BE2C (cell line): ENCODE measurements around the gene ACOX1.

Experiments
- DNase-seq: peaks from one replicate; pipeline ENCODE4 v3.0.0-alpha.2; 2020
- H3K27me3 ChIP-seq: fragments of 250-450 bp; sonication (Bioruptor Pico); 2 replicates; pipeline ENCODE4 v1.5.1; 2020; ENCODE audit warnings: mild to moderate bottlenecking
- H3K36me3 ChIP-seq: fragments of 250-450 bp; sonication (Bioruptor Pico); 2 replicates; pipeline ENCODE4 v1.5.1; 2020; ENCODE audit warnings: mild to moderate bottlenecking
- H3K4me1 ChIP-seq: fragments of 250-450 bp; sonication (Bioruptor Pico); 2 replicates; pipeline ENCODE4 v1.5.1; 2020
- H3K4me3 ChIP-seq: 2 replicates; pipeline ENCODE4 v1.5.1; 2011; ENCODE audit warnings: low read depth, low read length
- H3K9me3 ChIP-seq: fragments of 250-450 bp; sonication (Bioruptor Pico); 2 replicates; pipeline ENCODE4 v1.5.1; 2020
- TF ChIP-seq, protein P1 (sequence below): IDR thresholded peaks from 2 replicates; pipeline ENCODE4 v1.5.1; 2012; ENCODE audit warnings: mild to moderate bottlenecking, low read depth, low read length

ACOX1 gene

DNA sequence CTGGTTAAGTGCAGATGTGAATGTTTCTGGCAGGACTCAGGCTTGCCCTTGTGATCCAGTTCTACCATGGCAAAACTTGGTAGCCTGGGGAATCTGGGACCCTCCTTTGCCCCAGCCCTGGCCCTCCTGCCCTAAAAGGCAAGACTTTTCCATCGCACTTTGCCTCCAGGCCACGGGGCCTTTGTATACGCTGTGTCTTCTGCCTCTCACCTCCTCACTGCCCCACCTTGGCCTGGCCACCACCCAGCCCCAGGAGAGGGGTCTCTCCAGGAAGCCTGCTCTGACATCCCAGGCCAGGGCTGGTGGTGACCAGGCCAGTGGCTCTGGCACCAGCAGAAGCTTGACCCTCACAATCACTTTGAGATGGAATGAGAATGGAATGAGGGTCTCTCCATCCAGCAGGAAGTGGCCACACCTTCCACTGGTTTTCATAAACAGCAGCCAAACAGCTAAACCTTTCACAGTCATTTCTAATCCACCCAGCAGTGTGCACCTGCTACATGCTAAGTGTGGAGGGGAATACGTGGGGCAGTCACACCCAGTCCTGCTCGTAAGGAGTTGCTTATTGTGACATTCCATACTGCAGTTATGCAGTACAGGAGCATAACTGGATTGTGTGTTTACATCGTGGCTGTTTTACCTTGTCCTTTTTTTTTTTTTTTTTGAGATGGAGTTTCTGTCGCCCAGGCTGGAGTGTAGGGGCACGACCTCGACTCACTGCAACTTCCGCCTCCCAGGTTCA, 72.7 kb downstream of the ACOX1 start:
- TF ChIP-seq, protein P1, sequence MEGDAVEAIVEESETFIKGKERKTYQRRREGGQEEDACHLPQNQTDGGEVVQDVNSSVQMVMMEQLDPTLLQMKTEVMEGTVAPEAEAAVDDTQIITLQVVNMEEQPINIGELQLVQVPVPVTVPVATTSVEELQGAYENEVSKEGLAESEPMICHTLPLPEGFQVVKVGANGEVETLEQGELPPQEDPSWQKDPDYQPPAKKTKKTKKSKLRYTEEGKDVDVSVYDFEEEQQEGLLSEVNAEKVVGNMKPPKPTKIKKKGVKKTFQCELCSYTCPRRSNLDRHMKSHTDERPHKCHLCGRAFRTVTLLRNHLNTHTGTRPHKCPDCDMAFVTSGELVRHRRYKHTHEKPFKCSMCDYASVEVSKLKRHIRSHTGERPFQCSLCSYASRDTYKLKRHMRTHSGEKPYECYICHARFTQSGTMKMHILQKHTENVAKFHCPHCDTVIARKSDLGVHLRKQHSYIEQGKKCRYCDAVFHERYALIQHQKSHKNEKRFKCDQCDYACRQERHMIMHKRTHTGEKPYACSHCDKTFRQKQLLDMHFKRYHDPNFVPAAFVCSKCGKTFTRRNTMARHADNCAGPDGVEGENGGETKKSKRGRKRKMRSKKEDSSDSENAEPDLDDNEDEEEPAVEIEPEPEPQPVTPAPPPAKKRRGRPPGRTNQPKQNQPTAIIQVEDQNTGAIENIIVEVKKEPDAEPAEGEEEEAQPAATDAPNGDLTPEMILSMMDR = no peak
- H3K9me3 ChIP-seq = no peaks in the 10 kb centered on the region

DNA sequence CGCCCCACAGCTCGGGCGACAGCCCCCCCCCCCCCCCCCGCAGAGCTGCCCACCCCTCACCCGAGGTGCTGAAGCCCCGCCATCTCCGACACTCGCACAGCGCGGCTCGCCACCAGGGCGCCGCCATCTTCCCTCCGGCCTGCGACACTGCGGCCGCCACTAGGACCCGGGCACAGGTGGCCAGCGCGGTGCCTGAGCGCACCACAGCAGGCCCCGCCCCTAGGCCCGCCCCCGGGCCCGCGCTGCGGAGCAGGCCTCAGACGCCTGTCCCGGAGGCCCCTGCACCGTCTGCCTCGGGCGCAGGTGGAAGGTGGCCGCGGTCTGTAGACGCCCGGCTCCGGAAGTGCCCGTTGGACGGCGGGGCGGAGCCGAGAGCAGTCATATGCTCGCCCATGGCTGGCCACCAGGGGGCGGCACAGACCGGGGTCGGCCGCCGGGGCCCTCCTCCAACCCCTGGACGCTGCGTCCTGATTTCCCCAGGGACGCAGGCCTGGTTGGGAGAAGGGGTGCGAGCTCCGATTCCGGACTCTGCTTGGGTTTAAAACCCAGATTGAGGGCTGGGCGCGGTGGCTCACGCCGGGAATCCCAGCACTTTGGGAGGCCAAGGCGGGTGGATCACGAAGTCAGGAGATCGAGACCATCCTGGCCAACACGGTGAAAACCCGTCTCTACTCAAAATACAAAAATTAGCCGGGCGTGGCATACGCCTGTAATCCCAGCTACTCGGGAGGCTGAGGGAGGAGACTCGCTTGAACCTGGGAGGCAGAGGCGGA, 74.0 kb downstream of the ACOX1 start, which contains the start of gene MRPL38:
Gene MRPL38 (minus strand): TSS at position 136 of the 773 bp plus-strand sequence. CDS start 9 bp downstream, at position 127.
- TF ChIP-seq, protein P1 = peak; percentile 84
- peak; percentile 98 for DNase-seq
- H3K4me1 ChIP-seq = peaks cover 8% of the 10 kb centered on the region
- H3K36me3 ChIP-seq = peaks cover 17% of the 10 kb centered on the region
- H3K9me3 ChIP-seq = no peaks in the 10 kb centered on the region
- peak within 1 kb of the TSS; percentile 91 for H3K4me3 ChIP-seq
- no peaks in the 10 kb centered on the region for H3K27me3 ChIP-seq

More for the DNA sequence above, 72.7 kb downstream of the ACOX1 start:
- Histone ChIP-seq H3K4me1 (peaks cover 14% of the 10 kb centered on the region), H3K27me3 (no peaks in the 10 kb centered on the region), H3K4me3 (no peak overlapping the region), H3K36me3 (peaks cover 7% of the 10 kb centered on the region)
- no peak for DNase-seq

DNA sequence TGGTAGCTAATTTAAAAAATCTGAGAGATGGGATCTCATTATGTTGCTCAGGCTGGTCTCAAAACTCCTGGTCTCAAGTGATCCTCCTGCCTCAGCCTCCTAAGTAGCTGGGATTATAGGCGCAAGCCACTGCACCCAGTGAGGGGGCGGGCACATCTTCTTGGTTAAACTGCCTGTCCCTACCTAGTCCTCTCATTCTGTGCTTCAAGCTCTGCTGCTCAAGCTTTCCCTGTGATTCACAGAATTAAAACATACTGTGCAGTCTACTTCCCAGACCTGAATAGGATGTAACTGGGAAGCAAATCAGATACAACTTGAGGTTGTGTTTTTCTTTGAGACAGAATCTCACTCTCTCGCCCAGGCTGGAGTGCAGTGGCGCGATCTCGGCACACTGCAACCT, 76.6 kb downstream of the ACOX1 start:
- peaks cover 41% of the 10 kb centered on the region for H3K36me3 ChIP-seq
- TF ChIP-seq, protein P1 = no peak
- DNase-seq = no peak

DNA sequence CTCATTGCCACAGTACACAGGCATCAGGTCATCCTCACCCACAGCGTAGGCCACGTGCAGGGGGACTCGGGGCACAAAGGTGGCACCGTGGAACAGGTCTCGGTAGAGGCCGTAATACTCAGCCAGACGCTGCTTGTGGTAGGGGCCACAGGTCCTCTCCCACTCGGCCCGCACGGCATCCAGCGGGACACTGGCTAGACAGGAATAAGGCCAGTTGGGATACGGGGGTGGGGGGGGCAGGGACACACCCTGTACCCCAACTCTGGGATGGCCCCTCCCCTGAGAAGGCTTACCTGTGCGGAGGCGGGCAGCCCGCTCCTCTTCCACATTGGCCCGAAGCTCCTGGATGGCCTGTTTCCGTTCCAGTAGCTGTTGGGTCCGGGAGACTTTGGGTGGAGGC, 77.2 kb downstream of the ACOX1 start:
- TF ChIP-seq, protein P1 = no peak
- Histone ChIP-seq H3K4me3 (no peak overlapping the region), H3K4me1 (peaks cover 4% of the 10 kb centered on the region; the same call in 1 of the 2 replicates), H3K27me3 (no peaks in the 10 kb centered on the region), H3K9me3 (no peaks in the 10 kb centered on the region), H3K36me3 (peaks cover 43% of the 10 kb centered on the region)
- DNase-seq = no peak

More for the DNA sequence above, 76.6 kb downstream of the ACOX1 start:
- Histone ChIP-seq H3K4me3 (no peak overlapping the region), H3K9me3 (no peaks in the 10 kb centered on the region), H3K4me1 (no peaks in the 10 kb centered on the region), H3K27me3 (no peaks in the 10 kb centered on the region)

DNA sequence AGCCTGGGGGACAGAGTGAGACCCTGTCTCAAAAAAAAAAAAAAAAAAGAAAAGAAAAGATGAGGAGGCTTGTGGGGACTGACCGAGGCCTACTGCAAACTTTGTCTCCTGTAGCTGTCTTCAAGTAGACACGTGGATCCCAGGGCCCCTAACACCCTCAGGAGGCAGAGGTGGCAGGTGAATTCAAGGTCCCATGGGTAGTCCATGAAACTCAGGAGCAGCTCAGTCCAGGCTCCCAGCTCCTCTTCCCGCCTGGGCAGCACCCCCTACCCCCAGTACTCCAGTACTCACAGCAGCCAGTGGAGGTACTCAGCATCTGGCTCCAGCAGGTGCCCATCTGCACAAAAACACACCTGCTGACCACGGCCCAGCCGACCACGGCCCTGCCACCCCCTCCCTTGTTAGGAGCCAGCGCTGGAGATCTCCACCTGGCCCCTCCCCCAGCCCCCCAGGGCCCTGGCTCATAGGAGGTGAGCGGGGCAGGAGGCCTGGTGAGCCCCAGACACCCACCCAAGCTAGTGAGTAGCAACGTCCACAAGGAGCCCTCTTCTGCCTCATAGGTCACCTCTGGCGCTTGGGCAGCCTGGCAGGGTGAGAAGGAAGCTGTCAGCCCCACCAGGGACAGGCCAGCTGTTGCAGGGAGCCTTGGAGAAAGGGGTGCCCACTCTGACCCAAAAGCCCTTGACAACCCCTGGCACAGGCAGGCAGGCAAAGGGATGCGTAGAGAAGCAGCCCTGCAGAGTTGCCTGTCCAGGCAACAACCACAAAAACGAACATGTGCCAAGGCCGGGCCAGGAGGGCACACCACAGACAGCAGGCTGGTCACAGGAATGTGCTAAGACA, 78.1 kb downstream of the ACOX1 start:
- H3K4me1 ChIP-seq = peaks cover 5% of the 10 kb centered on the region; the same call in 1 of the 2 replicates
- H3K4me3 ChIP-seq = no peak overlapping the region
- no peaks in the 10 kb centered on the region for H3K27me3 ChIP-seq
- DNase-seq = no peak
- H3K9me3 ChIP-seq = no peaks in the 10 kb centered on the region
- TF ChIP-seq, protein P1 = no peak
- H3K36me3 ChIP-seq = peaks cover 43% of the 10 kb centered on the region
